Measurements from ENCODE around the gene CTNND2.
A peak's percentile ranks its signal among the peaks of the same experiment; 100 is the strongest.
"Not testable (repeated sequence)": the region's sequence is repeated elsewhere in the genome, so short reads cannot be mapped to it uniquely, and the experiment has no call there.

Gene CTNND2

DNA sequence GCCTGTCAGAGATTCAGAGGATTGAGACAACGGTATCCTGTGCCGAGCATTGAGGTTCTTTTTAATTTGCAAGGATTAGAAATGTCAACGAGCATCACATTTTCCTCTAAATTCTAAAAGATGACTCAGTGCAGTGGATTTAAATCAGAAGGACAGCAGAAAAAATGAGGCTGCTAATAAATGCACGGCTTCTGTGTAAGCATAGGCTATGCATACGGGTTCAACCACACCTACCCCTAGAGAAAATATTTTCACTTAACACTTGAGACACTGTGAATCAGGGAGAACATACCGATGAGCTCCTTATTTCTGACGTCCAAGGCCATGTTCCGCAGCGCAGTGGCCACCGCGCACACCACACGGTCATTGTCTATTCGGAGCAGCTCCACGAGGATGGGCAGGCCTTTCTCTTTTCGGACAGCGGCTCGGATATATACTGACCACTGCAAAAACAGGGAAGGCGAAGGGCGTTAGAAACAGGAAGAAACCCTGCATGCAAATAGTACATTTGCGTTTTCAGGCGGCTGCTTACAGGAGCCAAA lies 821.8 kb downstream of the CTNND2 start:
- no peak for DNase-seq (ENCODE audit: low read depth)

DNA sequence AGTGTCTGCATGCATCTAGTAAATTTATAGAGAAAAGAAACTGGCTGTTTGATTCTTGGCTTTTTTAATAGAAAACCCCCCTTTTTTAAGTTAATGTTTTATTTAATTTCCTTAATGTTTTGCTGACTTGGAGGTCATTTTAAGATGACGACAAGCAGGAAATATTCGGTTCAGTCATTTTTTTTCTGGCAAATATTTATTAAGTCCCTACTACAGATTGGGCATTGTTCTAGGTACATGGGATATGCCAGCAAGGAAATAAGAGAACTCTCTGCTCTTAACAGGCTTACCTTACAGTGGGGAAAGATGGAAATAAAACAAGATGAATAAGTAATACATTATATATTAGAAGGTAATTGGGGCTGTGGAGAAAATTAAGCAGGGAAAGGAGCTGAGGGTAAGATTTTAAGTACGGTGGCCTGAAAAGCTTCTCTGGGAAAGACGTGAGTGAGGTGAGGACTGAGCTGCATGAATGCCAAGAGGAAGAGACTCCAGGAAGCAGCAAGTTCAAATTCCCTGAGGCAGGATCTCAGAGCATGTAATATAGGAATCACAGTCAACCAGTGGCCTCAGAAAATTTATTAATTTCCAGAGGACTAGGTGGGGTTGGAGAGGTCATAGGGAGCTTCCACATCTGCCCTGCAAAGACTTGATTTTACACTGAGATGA lies 827.2 kb downstream of the CTNND2 start:
- DNase-seq (ENCODE audit: low read depth) = no peak

DNA sequence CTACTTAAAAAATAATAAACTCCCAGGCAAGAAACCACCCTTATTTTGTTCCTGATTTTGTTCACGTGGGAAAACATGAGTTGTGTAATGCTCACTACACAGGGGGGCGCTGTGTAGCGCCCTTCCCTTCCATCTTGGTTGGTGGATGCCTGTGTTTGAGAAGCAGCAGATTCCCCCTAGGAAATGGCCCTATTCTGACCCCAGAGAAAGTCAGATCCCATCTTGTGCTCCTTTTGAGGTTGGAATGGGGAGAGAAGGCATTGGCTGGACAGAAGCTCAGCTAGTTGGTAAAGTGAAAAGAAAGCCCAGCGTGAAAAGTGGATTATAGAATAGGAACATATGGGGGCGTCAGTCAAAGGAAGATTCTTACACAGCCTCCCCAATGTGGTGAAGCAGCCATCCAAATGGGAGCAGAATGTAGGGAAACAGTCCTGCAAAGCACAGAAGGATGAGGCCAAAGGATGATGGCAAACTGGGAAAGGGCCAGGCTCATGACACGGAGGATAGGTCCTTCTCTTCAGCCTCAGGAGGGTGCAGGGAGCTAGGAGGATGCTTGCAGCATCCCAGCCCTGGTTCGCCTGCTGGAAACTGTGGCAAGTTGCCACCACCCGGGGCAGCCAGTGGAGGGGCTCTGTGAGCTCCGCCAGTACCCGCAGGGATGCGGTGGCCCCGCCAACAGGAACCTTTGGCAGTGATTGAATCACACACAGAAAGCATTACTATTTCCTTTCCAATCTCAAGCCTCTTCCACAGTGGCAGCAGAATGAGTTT lies 829.0 kb downstream of the CTNND2 start:
- DNase-seq (ENCODE audit: low read depth) = no peak

DNA sequence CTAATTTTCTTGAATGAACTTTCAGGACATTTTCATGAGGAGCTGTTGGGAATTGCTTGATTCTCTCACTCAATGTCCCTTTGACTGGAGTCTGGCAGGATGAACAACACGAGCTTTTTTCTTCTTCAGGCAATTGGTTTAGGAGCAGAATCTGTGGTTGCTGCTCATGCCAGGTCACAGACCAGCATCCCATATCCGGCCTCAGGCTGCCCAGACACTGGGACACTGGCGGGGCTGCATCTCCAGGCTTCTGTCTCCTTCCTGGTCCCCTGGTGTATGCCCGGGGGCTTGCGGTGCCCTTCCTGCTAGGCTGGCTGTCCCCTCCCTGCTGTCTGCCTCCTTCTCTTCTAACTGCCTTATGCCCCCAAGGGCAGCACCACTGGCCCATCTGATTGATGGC lies 831.7 kb downstream of the CTNND2 start:
- DNase-seq (ENCODE audit: low read depth) = no peak

DNA sequence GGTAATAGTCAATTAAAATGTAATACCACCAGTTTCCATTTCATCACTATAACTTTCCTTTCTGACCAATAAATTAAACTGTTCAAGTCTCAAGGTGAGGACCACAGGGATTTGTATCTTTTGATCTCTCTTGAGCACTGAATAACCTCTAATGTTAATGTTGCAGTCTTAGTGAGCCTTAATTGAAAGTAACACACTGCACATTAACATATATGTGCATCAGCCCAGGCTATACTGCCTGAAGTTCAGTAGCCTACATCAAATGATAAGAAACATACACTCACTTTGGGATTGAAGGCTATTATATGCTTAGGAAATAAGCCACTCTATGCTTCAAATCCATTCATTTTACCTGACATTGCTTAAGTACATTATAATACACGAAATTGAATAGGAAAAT lies 832.2 kb downstream of the CTNND2 start:
- no peak for DNase-seq (ENCODE audit: low read depth)

DNA sequence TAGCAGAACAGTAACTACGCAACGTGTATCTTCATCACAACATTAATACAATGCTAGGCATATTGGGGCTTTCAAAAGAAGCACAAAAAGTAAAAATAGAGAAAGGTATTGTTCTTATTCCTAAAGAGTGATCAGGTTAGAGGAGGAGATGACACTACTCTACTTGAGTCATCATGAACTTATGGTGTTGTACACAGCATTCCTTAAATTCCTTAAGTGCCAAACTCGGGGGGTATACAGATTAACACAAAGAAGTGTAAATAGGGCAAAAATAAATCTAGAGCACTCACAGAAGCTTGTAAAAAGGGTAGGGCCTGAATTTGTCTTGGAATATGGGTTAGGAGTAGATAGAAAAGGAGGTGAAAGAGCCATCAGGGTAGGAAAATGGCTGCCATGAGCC lies 835.2 kb downstream of the CTNND2 start:
- peak; percentile 51 for DNase-seq (ENCODE audit: low read depth)

DNA sequence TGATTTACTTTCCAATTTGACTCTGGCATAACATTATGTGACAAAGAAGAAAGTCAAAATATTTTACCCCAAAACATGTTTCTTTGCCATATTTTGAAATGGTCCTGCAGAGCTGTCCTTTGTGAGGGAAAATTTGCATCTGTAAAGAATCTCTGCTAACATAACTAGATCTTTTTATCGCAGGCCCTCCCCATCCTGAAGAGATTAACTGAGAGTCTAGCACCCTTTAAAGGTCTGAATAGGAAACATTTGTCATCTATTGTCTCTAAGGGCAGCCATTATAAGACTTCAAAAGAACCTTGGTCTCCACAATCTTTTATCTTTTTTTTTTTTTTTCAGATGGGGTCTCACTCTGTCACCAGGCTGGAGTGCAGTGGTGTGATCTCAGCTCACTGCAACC lies 838.5 kb downstream of the CTNND2 start:
- not testable (repeated sequence) for DNase-seq (ENCODE audit: low read depth)

DNA sequence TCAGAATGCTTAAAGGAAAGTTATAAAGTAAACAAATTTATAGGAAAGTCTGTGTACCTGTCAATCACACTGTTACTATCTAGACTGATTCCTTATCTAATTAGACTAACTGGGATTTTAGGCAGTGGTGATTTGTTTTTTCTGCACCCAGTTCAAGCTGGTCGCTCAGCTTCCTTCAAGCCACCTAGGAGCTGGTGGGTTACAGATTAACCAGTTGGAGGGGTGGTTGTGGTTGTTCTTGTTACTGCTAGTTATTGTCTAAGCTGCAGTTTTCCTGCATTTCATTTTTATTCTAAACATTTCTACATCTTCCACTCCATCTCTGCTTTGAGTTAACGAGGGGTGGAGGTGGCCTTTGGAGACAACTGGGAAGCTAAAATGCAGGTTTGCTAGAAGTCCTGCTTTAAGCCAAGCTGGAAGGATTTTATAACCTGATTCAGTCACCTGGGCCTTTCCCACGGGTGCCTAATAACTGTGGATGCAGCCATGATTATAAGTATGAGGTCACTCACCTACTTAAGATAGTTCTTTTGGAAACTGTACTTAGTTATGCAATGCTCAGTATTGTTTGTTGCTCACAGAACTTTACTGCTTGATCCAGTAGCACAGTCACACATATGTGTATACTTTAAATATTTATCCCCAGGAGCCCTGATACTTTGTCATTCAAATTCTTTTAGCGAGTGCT lies 839.3 kb downstream of the CTNND2 start:
- DNase-seq (ENCODE audit: low read depth) = no peak

DNA sequence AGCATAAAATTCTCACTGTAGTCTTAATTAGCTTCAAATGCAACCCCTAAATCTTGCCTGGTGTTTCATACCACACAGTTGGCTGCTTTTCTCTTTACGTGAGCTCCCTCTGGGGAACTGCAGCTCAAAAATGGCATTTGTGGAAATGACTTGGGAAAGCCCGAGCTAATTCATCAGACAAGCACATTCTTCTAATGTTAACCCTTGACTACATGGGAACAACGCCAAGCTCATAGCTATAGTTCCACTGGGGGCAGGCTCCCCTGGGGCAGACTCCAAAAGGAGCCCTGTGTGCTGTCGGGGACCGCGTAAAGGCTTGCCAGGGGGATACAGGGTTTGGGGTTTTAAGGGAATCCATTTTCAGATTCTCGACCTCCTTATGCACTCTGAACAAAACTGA lies 841.8 kb downstream of the CTNND2 start:
- no peak for DNase-seq (ENCODE audit: low read depth)

DNA sequence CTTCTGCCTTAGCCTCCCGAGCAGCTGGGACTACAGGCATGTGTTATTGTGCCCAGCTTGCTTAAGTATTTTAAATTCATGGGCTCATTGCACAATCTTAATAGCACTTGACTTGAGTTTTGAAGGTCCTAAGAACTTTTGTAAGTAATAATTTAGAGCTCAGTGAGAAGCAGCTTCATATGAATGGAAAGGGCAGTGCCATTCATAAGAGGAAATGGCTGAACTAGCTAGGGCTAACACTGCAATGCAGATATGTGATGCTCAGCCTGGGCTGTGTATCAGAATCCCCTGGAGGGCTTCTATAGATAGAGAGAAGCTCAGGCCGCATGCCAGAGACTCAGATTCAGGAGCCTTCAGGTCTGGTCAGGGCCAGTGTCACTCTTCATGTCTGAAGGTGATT lies 847.7 kb downstream of the CTNND2 start:
- no peak for DNase-seq (ENCODE audit: low read depth)

DNA sequence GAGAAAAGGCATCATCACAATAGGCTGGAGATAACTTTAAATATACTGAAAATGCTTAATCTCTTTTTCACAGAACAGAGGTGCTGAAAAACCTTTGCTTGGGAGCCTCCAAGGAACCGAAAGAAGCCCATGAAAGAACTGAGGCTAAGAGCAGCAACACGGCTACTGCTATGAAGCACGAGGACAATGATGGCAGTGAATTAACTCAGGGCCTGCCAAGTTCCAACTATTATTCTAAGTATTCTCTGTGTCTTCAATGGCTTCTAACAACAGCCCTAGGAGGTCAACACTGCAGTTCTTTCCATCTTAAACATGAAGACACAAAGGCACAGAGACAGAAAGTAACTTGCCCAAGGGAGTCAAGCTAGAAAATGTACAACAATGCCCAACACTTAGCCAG lies 850.2 kb downstream of the CTNND2 start:
- no peak for DNase-seq (ENCODE audit: low read depth)

DNA sequence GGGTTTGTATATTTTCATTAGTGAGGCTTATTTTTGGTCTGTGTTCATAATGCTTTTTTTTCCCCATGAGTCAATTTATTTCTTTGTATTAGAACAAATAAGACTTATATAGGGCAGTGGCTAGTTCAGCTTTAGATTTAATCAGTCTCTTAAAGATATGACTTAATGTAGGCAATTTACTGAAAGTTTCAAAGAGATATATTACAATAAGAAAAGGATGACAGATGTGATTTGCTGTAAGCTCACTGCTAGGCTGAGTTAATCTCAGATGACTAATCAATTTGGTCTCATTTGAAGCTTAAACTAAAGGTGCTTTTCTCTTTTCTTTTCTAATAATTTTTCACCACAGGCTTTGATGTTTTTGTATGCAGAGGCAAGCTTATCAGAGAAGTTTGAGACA lies 851.4 kb downstream of the CTNND2 start:
- no peak for DNase-seq (ENCODE audit: low read depth)

DNA sequence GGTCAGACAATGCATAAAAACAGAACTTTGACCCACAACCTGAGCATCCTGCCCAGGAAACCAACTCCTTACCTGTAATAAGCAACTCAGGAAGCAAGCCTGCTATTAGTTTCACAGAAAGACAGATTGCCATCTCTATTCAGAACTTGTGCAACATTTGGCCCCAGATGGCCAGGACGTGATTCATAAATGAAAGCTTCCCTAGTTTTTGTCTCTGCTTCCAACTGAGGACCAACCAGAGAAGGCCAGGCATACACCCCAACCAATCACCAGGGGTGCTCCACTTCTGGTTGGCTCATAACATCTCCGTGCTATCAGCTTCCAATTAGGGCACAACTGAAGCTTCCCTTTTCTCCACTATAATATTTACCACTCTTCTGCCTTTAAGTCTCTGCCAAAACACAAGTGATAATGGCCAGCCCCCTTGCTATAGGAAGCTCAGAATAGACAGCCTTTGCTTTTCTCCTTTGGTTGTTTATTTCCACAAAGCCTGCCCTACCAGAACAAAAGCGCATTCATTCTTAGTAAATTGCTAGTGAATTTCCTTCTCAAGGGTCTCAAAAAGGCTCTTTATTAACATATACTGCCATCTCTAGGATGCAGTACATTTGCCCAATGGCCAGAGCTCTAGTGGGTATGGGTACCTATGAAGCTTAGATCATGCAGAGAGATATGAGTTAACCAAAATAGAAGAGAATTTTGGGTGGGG lies 853.5 kb downstream of the CTNND2 start:
- DNase-seq (ENCODE audit: low read depth) = peak; percentile 65

DNA sequence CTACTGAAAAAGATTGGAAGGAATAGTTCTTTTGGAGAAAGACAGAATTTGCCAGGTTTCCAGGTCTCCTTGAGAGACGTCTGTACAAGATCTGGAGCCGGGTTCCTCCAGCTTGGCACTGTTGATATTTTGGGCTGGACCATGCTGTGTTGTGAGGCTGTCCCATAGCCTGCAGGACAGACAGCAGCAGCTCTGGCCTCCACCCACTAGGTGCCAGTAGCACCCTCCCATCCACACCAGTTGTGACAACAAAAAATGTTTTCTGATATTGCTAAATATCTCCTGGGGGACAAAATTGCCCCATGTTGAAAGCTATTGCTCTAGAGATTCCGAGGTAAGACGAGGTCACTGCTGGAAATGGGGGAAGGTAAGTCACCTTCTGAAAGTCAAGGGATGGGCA lies 855.5 kb downstream of the CTNND2 start:
- no peak for DNase-seq (ENCODE audit: low read depth)

DNA sequence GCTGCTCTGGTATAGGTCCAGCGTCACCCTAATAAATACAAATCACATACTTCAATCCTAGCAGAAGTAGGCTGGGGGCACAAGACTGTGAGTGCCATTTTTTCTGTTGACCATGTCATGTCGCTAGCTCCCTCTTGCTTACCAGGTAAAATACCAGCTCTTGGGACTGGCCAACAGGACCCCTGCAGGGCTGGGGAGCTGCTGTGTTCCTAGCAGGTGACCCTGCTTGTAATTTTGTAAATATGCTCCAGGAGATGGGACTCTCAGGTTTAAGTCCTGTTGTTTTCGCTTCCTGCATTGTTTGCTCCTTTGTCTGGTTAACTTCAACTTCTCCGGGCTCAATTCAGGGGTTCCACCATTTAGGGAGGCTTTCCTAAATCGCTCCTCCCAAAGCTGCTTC lies 856.6 kb downstream of the CTNND2 start:
- no peak for DNase-seq (ENCODE audit: low read depth)

DNA sequence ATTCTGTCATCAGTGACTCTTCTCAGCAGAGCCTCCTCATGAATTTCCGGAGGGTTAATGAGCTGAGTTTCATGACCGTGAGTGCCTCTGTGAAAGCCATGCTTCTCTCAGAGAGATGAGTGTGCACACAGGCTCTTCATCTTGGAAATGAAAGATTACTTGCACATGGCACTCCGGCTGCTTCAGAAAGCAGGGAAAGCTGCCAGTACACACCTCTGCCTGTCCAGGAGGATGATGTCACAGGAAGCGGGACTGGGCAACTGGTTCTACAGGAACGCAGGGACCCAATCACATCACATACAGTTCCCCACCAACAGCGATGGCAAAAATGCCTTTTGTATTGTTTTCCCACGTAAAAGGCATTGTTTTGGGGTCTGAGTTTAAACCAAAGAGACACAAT lies 857.2 kb downstream of the CTNND2 start:
- no peak for DNase-seq (ENCODE audit: low read depth)

DNA sequence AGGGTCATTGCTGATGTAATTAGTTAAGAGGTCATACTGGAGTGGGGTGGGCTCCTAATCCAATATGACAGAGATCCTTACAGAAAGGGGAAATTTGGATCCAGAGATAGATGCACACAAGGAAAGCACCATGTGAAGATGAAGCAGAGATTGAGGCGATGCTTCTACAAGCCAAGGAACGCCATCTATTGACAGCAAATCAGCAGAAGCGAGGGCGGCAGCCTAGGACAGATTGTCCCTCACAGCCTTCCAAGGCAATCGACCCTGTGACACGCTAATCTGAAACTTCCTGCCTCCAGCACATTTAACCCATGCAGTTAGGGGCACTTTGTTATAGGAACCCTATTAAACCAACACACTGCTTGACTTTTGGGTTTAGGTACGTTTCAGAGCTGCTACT lies 858.1 kb downstream of the CTNND2 start:
- no peak for DNase-seq (ENCODE audit: low read depth)

DNA sequence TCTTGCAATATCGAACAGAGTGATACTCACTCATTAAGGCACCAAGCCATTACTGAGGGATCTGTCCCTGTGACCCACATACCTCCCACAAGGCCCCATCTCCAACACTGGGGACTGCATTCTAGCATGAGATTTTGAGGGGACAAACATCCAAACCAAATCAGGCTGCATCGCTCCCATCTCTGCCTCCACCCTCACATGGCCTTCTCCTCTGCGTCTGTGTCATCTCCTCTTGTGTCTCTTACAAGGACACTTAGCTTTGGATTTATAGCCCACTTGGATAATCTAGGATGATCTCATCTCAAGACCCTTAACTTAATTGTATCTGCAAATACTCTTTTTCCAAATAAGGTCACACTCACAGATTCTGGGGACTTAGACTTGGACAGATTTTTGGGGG lies 858.8 kb downstream of the CTNND2 start:
- DNase-seq (ENCODE audit: low read depth) = no peak

DNA sequence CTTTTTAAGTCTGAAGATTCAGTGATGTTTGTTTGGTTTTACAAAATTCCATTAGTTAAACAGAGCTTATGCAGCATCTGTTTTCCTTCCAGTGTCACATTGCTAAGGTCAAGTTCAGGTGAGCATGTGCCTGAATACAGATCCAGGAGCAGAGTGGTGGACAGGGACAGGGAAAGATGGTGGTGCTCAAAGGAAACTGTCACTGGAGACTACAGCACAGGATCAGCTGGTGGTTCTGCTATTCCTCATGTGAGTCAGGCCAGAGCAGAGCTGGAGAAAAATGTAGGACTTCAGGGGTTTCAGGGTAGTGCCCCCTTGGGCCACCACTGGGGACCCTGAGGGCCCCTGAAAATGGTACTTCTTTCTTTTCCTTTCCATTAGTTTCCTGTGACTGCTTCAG lies 859.7 kb downstream of the CTNND2 start:
- no peak for DNase-seq (ENCODE audit: low read depth)

DNA sequence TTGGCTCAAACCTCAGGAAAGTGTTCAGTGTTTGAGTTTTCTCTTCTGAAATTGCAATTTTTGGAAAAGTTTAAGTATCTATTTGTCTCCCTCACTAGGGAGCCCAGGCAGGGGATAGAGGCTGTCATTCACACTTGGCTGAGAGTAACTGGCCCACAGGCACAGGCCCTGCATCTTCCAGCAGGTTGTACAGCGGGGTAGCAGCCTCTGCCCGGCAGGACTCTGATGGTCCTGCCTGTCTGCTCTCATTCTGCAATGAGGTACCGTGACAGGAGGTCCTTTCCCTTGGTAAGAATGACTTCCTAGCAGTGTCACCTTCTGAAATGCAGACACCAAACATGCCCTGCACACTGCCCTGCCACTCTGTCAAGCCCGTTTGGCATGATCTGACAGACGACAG lies 860.4 kb downstream of the CTNND2 start:
- no peak for DNase-seq (ENCODE audit: low read depth)

DNA sequence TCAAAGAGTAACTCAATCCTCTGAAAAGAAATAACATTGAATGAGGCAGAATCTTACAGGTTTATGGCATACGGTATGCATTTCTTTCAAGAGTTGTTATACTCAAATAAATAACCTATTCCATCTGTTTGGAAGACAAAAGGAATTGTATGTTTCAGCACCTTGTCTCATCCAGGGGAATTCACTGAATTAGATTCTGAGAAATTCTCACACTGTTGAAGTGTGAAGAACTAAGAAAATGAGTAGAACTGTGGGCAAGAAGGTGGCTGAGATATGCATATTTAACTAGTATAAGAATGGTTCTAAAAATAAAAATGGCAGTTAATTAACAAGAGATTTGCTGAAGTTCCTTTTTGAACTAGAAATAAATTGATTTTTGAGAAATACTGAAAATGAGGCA lies 863.9 kb downstream of the CTNND2 start:
- DNase-seq (ENCODE audit: low read depth) = no peak

DNA sequence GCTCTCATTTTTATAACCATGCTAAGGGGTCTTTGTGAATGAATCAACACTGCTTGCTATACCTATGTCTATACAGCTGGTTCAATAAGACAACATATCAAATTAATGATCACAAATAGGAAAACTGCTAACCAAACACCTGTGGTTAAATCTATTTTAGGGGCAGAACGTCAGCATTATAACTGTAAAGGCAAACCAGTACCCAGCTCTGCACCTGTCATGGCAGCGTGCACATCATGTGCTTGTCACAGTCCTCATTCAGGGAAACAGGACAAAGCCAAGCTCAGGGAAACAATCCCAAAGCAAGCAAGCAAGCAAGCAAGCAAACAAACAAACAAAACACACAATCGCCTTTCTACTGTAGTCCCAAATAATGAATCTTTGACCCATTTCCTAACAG lies 865.5 kb downstream of the CTNND2 start:
- no peak for DNase-seq (ENCODE audit: low read depth)
